GM19099 (cell line): ENCODE measurements around the gene STRA6.

Source experiments
- POLR2A ChIP-seq: IDR thresholded peaks from 3 replicates; pipeline ENCODE4 v1.6.1; 2011; ENCODE audit warnings: low read depth; ENCODE audit not compliant: insufficient read length; ENCODE audit errors: extremely low read depth

The STRA6 gene

DNA sequence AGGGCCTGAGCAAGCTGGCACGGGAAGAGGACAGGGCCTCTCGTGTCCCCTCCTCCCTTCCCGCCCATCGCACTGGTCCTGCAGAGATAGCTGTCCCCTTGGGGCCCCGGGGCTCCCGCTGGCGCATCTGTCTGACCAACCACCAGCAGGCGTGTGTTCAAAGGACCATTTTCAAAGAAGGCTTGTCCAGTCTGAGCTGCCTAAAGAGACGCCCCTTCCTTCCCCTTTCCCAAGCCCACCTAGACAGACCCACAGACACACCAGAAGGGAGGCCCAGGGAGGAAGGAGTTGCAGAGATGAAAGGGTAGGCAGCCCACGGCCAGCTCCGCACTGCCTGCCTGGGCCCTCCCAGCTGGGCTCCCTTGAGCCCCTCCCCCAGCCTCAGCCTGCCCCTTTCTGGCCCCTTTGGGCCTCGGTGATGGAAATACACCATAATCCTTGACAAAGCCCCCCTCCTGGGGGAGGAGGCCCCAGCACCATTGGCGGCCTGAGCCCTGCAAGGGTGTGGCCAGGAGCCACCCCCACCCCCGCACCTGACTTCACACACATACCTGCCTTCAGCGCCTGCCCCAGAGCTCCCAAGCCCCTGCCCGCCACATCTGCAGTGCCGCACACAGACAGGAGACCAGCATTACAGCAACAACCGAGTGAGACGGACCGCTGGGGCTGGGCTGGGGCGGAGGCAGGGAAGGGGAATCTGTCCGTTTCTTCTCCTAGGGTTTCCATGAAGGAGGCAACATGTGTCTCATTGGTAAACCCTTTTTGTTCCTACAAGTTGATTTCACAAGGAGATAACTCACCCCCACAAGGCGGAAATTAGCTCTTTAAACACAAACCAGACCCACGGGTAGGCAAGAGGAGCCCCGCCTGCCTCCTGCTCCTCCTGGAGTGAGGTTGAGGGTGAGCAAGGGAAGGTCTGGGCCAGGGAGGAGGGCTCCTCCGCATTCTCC is at the start of gene STRA6:
Gene STRA6 (minus strand): TSS at position 336 of the 950 bp plus-strand sequence. CDS start 520 bp downstream, outside the sequence.
- no peak for TF ChIP-seq POLR2A

DNA sequence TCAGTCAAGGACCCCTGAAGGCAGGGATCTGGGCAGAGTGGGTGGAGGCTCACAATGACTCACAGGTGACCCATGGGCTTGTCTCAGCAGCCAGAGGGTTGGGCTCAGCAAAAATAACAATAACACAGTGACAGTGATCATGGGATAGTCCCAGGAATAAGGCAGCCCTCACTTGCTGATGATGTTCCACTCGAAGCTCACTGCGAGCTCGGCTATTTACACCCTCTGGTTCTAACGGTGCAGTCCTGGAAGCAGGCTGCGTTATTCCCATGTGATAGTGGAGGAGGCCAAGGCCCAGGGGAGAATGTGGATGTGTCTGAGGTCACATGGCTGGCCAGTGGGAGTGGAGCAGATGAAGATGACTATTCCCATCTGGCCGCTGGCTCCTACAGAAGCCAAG is 49.7 kb upstream of the STRA6 start:
- TF ChIP-seq POLR2A: no peak

DNA sequence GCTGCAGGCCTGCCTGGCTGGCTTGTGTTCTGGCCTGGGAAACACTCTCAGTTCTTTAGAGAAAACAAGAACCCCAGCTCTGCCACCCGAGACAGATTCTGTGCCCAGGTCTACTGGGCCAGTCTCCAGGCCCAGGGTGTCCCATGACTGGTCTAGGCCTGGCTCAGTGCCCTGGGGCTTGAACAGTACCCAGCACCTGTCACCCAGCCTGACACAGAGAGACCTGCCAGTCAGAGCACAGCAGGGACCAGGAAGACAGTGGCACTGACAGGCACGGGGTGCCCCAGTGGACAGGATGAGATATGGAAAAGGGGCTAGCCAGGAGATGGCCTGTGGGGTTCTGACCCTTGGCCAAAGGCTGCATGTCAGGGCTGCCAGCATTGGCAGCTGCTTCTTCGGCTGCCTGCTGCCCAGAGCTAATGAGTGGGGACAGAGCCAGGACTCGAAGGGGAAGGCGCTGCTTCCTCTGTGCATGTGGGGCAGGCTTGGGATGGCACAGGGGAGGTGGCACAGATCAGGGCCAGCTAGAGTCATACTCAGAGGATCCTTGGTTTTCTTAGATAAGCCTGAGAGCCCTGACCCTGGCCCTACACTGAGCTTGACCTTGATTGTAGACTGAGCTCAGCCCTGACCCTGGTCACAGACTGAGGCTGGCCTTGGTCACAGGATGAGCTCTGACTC is 48.7 kb upstream of the STRA6 start:
- TF ChIP-seq POLR2A: no peak

- TF ChIP-seq POLR2A: no peak
Observed at GRCh38 chr15:74250266-74250665, 47.7 kb upstream of the STRA6 start.

DNA sequence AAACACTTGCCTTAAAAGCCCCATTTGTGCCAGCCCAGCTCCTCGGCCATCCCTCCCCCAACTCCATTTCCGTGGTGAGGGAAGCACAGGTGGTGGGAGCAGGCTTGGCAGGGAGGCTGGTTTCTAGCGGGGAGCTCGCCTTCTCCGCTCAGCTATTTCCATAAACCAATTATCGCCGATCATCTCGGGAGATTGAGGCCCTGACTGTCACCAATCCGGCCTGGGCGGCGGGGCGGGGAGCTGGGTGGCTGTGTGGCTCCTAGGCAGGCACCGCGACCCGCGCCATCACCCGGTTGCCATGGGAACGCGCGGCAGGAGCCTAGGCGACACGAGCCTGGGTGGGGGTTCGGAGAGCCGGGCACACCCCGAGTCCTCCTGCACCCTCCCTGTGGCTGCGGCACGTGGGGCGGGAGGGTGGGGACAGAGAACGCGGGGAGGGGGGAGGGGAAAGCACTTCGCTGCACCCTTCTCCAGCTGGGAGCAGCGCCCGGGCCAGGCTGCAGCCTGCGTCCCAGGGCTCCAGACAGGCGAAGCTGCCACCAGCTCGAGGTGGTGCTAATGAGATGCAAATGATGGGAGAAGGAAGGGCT is 42.9 kb upstream of the STRA6 start:
- no peak for TF ChIP-seq POLR2A

- no peak for TF ChIP-seq POLR2A
Observed at GRCh38 chr15:74244822-74245341, 42.3 kb upstream of the STRA6 start.

GRCh38 chr15:74243431-74243830 is 40.8 kb upstream of the STRA6 start:
- TF ChIP-seq POLR2A: no peak

- no peak for TF ChIP-seq POLR2A
Observed at GRCh38 chr15:74242441-74243185, 40.0 kb upstream of the STRA6 start.

- no peak for TF ChIP-seq POLR2A
Observed at GRCh38 chr15:74240897-74241614, 38.5 kb upstream of the STRA6 start.

DNA sequence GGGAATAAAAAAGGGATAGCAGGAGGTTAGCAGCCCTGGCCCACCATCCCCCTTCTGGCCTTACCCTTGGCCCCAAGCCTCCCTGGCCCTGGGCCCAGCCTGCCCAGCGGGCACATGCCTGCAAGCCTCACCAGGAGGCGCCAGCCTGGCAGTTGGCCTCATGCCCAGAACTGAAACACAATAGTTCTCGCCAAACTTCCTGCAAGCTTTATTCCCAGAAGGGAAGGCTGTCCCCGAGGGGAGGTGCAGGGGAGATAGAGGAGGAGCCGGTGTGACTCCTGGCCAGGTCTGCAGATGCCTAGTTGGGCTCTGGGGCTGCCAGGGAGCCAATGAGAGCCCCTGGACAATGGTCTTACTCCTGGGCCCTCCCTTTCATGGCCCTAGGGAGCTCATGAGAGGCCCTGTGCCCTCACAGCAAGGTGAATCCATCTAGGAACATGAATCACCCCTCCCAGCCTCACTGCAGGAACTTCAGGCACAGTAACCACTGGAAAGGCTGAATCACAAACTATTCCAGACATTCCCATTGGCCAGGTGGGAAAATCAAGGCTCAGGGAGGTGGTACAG is 37.5 kb upstream of the STRA6 start:
- TF ChIP-seq POLR2A: no peak

- no peak for TF ChIP-seq POLR2A
Observed at GRCh38 chr15:74239051-74239705, 36.6 kb upstream of the STRA6 start.

GRCh38 chr15:74235962-74236361 is 33.4 kb upstream of the STRA6 start, which contains the start of gene CCDC33:
Gene CCDC33, plus strand, starts transcription at chr15:74236326. Its CDS starts 394 bp downstream, at chr15:74236720.
- no peak for TF ChIP-seq POLR2A

DNA sequence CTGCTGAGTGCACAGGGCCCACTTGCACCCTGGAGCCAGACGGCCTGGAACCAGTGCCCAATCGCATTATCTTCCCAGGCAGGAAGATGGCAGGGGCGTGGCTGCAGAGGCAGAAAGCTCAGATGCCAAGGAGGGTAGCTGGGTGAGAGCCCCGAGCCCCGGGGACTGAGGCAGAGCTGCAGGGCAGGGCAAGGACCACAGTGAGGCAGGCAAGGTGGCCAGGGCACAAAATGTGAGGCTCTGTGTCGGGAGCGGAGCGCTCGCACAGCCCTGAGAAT is 31.9 kb upstream of the STRA6 start:
- no peak for TF ChIP-seq POLR2A
